SK-N-SH (cell line): ENCODE results near the gene PTOV1. TPM values are rescaled to one million over a fixed set of nuclear protein-coding genes. Genes with fewer than 3 reads are reported as not detected.

Experiments used
- CTCF ChIA-PET: fragments of 300-600, 350-600 bp; formaldehyde crosslinking; extraction: SDS; loops from one replicate; lab custom pipeline; 2021; lab: Yijun Ruan, JAX
- POLR2A ChIA-PET: fragments of 350-600 bp; sonication (Branson Sonifier 250); formaldehyde crosslinking; extraction: SDS; loops from one replicate; lab custom pipeline; 2020; ENCODE audit warnings: antibody characterized with exemption, inconsistent platforms; lab: Yijun Ruan, JAX
- DNase-seq: peaks from one replicate; pipeline ENCODE4 v3.0.0; 2012
- H2AFZ ChIP-seq: fragments of 200-600 bp; sonication (generic); 2 replicates; pipeline ENCODE4 v1.8.1; 2016; ENCODE audit warnings: antibody characterized with exemption, mild to moderate bottlenecking, low read depth
- H3F3A ChIP-seq: fragments of 200-600 bp; sonication (generic); replicated peaks from 2 replicates; pipeline ENCODE3; 2016; ENCODE audit warnings: antibody characterized with exemption, mild to moderate bottlenecking; ENCODE audit not compliant: insufficient read depth
- H3K27ac ChIP-seq, 2 experiments: fragments of 200-500 bp in 1 of 2; fragments of 200-600 bp in 1 of 2; sonication (Bioruptor generic) in 1 of 2; sonication (generic), shearing (Covaris generic) in 1 of 2; 2 replicates each; pipeline versions ENCODE4 v1.5.1 to v1.6.1; 2014 to 2016; ENCODE audit warnings: low read depth in 2 of 2, inconsistent platforms in 1 of 2, low read length in 1 of 2, mild to moderate bottlenecking in 1 of 2, mixed read lengths in 1 of 2
- H3K27me3 ChIP-seq: fragments of 200-600 bp; sonication (generic), shearing (Covaris generic); 2 replicates; pipeline ENCODE4 v1.6.1; 2016; ENCODE audit warnings: mixed run types; ENCODE audit not compliant: insufficient read depth
- H3K36me3 ChIP-seq, 2 experiments: fragments of 200-500 bp in 1 of 2; fragments of 200-600 bp in 1 of 2; sonication (Bioruptor generic) in 1 of 2; sonication (generic) in 1 of 2; replicated peaks in 1 of 2; 2 replicates each; pipeline versions ENCODE3 to v1.5.1; 2014 to 2016; ENCODE audit warnings: low read length in 1 of 2, mild to moderate bottlenecking in 1 of 2; ENCODE audit not compliant: insufficient read depth in 2 of 2, control insufficient read depth in 1 of 2
- H3K4me1 ChIP-seq, 2 experiments: fragments of 200-500 bp in 1 of 2; fragments of 200-600 bp in 1 of 2; sonication (Bioruptor generic) in 1 of 2; sonication (generic), shearing (Covaris generic) in 1 of 2; 2 replicates each; pipeline versions ENCODE4 v1.5.1 to v1.6.1; 2014 to 2016; ENCODE audit warnings: low read depth in 1 of 2, low read length in 1 of 2, mixed run types in 1 of 2; ENCODE audit not compliant: insufficient read depth in 2 of 2, control insufficient read depth in 1 of 2
- H3K4me2 ChIP-seq: fragments of 200-600 bp; sonication (generic), shearing (Covaris generic); 2 replicates; pipeline ENCODE4 v1.6.1; 2017; ENCODE audit warnings: mixed run types
- H3K4me3 ChIP-seq, 2 experiments: fragments of 200-500 bp in 1 of 2; fragments of 200-600 bp in 1 of 2; sonication (Bioruptor generic) in 1 of 2; sonication (generic), shearing (Covaris generic) in 1 of 2; 2 replicates each; pipeline versions ENCODE4 v1.5.1 to v1.8.1; 2014 to 2016; ENCODE audit warnings: low read depth in 2 of 2, inconsistent platforms in 1 of 2, low read length in 1 of 2, mild to moderate bottlenecking in 1 of 2, mixed read lengths in 1 of 2, moderate library complexity in 1 of 2
- H3K79me2 ChIP-seq: fragments of 200-600 bp; sonication (generic); 2 replicates; pipeline ENCODE4 v1.8.1; 2017; ENCODE audit warnings: mild to moderate bottlenecking; ENCODE audit not compliant: insufficient read depth
- H3K9ac ChIP-seq: fragments of 200-600 bp; sonication (generic); 2 replicates; pipeline ENCODE4 v1.6.1; 2017; ENCODE audit warnings: mixed run types
- H3K9me2 ChIP-seq: fragments of 200-600 bp; sonication (generic); 2 replicates; pipeline ENCODE4 v1.6.1; 2017; ENCODE audit warnings: mixed run types
- H3K9me3 ChIP-seq: fragments of 200-600 bp; sonication (generic); 2 replicates; pipeline ENCODE4 v1.6.1; 2017; ENCODE audit warnings: mixed run types, mild to moderate bottlenecking, moderate library complexity
- H4K20me1 ChIP-seq: fragments of 200-600 bp; sonication (generic); 2 replicates; pipeline ENCODE4 v1.6.1; 2017; ENCODE audit warnings: mild to moderate bottlenecking, mixed run types; ENCODE audit not compliant: insufficient read depth
- EP300 ChIP-seq, 2 experiments: IDR thresholded peaks; 2 replicates each; pipeline versions ENCODE4 v1.4.0 to v1.6.1; 2012; ENCODE audit warnings: borderline replicate concordance in 1 of 2, low read depth in 1 of 2, low read length in 1 of 2
- EZH2phosphoT487 ChIP-seq: fragments of 200-600 bp; sonication (generic); IDR thresholded peaks from 2 replicates; pipeline ENCODE4 v1.6.1; 2017; ENCODE audit warnings: low read depth, mixed run types, mild to moderate bottlenecking, antibody characterized with exemption, moderate library complexity, borderline replicate concordance
- FOSL2 ChIP-seq: IDR thresholded peaks from 2 replicates; pipeline ENCODE4 v1.4.0; 2012; ENCODE audit warnings: low read depth, mild to moderate bottlenecking, moderate library complexity, borderline replicate concordance
- FOXM1 ChIP-seq: IDR thresholded peaks from 2 replicates; pipeline ENCODE4 v1.4.0; 2012; ENCODE audit warnings: low read depth, mild to moderate bottlenecking
- GABPA ChIP-seq: IDR thresholded peaks from 2 replicates; pipeline ENCODE4 v1.4.0; 2012; ENCODE audit warnings: low read depth, mild to moderate bottlenecking
- GATA2 ChIP-seq: sonication (generic); formaldehyde crosslinking; IDR thresholded peaks from 2 replicates; pipeline ENCODE4 v1.5.0; 2020; ENCODE audit warnings: mild to moderate bottlenecking, missing genetic modification reagents
- JUND ChIP-seq: IDR thresholded peaks from 2 replicates; pipeline ENCODE4 v1.4.0; 2012
- MEF2A ChIP-seq: IDR thresholded peaks from 2 replicates; pipeline ENCODE4 v1.4.0; 2012; ENCODE audit warnings: low read depth, borderline replicate concordance
- MXI1 ChIP-seq: IDR thresholded peaks from 2 replicates; pipeline ENCODE4 v1.6.1; 2012; ENCODE audit warnings: mild to moderate bottlenecking, low read depth, low read length, improper control_type of control experiment
- NFIC ChIP-seq: IDR thresholded peaks from 2 replicates; pipeline ENCODE4 v1.4.0; 2012; ENCODE audit warnings: borderline replicate concordance
- NRF1 ChIP-seq: IDR thresholded peaks from 2 replicates; pipeline ENCODE4 v1.6.1; 2012; ENCODE audit warnings: low read depth, mild to moderate bottlenecking, low read length
- POLR2AphosphoS5 ChIP-seq: IDR thresholded peaks from 2 replicates; pipeline ENCODE4 v1.6.1; 2012; ENCODE audit warnings: low read depth, low read length
- RCOR1 ChIP-seq: fragments of 150-350 bp; IDR thresholded peaks from 2 replicates; pipeline ENCODE4 v1.6.1; 2017; ENCODE audit warnings: antibody characterized with exemption, low read length
- YY1 ChIP-seq: IDR thresholded peaks from 2 replicates; pipeline ENCODE4 v1.4.0; 2012; ENCODE audit warnings: low read depth, mild to moderate bottlenecking
- WGBS: methylation state at CpG from one replicate; pipeline ENCODE4 v1.1.6; 2017; ENCODE audit warnings: low lambda C conversion rate; 5-methylcytosine and 5-hydroxymethylcytosine counted together
- polyA plus RNA-seq, 3 experiments: library from polyadenylated mRNA; depleted of rRNA; stranded (reverse); fragments of >200 nt; gene quantifications; 2 replicates each; pipeline ENCODE4 v1.2.3, GENCODE V29; 2012
- TF ChIP-seq, protein P1 (sequence below): IDR thresholded peaks from 2 replicates; pipeline ENCODE4 v1.4.0; 2012; ENCODE audit warnings: low read depth, borderline replicate concordance
- TF ChIP-seq, protein P2 (sequence below): IDR thresholded peaks from 2 replicates; pipeline ENCODE4 v1.4.0; 2012; ENCODE audit warnings: low read depth, borderline replicate concordance
- TF ChIP-seq, protein P3 (sequence below): IDR thresholded peaks from 2 replicates; pipeline ENCODE4 v1.6.1; 2012; ENCODE audit warnings: mild to moderate bottlenecking, low read depth, low read length, moderate library complexity
- TF ChIP-seq, protein P4 (sequence below): fragments of 150-350 bp; IDR thresholded peaks from 2 replicates; pipeline ENCODE4 v1.6.1; 2017; ENCODE audit warnings: antibody characterized with exemption, low read length, low read depth, borderline replicate concordance
- TF ChIP-seq, protein P5 (sequence below): fragments of 200-600 bp; sonication (generic); IDR thresholded peaks from 2 replicates; pipeline ENCODE4 v1.6.1; 2017; ENCODE audit warnings: antibody characterized with exemption, mild to moderate bottlenecking, moderate library complexity

PTOV1 gene
- polyA plus RNA-seq, 1 of the 3 experiments (the other 2 are of a cell fraction), result 95.0 TPM

DNA sequence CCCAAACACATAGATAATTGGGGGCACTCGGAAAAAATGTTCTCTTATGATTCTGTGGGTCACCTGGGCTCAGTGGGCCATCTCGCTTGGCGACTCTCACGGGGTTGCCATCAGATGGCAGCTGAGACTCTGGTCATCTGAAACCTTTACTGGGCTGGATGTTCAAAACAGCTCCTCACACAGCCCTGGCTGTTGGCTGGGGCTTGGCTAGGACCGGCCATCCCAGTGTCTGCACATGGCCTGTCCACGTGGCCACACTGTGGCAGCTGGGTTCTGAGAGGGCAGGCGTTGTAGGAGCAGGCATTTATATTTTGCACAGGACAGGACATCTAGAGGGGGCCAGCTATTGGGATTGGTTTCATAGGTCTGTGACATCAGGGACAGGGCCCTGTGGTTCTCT is 17.4 kb upstream of the PTOV1 start:
- TF ChIP-seq JUND (no peak), POLR2AphosphoS5 (no peak), RCOR1 (no peak), YY1 (no peak), MEF2A (no peak), GABPA (no peak), GATA2 (CRISPR knock-in tag) (no peak), EZH2phosphoT487 (no peak), EP300 (IDR thresholded peaks at IDR 0.05; ENCODE audit: borderline replicate concordance in 1 of 2, low read depth in 1 of 2, low read length in 1 of 2) (no peak), FOXM1 (no peak), NFIC (no peak), NRF1 (no peak), FOSL2 (no peak), MXI1 (no peak)
- TF ChIP-seq, protein P1, sequence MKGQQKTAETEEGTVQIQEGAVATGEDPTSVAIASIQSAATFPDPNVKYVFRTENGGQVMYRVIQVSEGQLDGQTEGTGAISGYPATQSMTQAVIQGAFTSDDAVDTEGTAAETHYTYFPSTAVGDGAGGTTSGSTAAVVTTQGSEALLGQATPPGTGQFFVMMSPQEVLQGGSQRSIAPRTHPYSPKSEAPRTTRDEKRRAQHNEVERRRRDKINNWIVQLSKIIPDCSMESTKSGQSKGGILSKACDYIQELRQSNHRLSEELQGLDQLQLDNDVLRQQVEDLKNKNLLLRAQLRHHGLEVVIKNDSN, result no peak
- TF ChIP-seq, protein P2, sequence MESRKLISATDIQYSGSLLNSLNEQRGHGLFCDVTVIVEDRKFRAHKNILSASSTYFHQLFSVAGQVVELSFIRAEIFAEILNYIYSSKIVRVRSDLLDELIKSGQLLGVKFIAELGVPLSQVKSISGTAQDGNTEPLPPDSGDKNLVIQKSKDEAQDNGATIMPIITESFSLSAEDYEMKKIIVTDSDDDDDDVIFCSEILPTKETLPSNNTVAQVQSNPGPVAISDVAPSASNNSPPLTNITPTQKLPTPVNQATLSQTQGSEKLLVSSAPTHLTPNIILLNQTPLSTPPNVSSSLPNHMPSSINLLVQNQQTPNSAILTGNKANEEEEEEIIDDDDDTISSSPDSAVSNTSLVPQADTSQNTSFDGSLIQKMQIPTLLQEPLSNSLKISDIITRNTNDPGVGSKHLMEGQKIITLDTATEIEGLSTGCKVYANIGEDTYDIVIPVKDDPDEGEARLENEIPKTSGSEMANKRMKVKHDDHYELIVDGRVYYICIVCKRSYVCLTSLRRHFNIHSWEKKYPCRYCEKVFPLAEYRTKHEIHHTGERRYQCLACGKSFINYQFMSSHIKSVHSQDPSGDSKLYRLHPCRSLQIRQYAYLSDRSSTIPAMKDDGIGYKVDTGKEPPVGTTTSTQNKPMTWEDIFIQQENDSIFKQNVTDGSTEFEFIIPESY, result no peak
- TF ChIP-seq, protein P3, sequence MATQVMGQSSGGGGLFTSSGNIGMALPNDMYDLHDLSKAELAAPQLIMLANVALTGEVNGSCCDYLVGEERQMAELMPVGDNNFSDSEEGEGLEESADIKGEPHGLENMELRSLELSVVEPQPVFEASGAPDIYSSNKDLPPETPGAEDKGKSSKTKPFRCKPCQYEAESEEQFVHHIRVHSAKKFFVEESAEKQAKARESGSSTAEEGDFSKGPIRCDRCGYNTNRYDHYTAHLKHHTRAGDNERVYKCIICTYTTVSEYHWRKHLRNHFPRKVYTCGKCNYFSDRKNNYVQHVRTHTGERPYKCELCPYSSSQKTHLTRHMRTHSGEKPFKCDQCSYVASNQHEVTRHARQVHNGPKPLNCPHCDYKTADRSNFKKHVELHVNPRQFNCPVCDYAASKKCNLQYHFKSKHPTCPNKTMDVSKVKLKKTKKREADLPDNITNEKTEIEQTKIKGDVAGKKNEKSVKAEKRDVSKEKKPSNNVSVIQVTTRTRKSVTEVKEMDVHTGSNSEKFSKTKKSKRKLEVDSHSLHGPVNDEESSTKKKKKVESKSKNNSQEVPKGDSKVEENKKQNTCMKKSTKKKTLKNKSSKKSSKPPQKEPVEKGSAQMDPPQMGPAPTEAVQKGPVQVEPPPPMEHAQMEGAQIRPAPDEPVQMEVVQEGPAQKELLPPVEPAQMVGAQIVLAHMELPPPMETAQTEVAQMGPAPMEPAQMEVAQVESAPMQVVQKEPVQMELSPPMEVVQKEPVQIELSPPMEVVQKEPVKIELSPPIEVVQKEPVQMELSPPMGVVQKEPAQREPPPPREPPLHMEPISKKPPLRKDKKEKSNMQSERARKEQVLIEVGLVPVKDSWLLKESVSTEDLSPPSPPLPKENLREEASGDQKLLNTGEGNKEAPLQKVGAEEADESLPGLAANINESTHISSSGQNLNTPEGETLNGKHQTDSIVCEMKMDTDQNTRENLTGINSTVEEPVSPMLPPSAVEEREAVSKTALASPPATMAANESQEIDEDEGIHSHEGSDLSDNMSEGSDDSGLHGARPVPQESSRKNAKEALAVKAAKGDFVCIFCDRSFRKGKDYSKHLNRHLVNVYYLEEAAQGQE, result no peak
- TF ChIP-seq, protein P4, sequence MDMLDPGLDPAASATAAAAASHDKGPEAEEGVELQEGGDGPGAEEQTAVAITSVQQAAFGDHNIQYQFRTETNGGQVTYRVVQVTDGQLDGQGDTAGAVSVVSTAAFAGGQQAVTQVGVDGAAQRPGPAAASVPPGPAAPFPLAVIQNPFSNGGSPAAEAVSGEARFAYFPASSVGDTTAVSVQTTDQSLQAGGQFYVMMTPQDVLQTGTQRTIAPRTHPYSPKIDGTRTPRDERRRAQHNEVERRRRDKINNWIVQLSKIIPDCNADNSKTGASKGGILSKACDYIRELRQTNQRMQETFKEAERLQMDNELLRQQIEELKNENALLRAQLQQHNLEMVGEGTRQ, result no peak
- TF ChIP-seq, protein P5, sequence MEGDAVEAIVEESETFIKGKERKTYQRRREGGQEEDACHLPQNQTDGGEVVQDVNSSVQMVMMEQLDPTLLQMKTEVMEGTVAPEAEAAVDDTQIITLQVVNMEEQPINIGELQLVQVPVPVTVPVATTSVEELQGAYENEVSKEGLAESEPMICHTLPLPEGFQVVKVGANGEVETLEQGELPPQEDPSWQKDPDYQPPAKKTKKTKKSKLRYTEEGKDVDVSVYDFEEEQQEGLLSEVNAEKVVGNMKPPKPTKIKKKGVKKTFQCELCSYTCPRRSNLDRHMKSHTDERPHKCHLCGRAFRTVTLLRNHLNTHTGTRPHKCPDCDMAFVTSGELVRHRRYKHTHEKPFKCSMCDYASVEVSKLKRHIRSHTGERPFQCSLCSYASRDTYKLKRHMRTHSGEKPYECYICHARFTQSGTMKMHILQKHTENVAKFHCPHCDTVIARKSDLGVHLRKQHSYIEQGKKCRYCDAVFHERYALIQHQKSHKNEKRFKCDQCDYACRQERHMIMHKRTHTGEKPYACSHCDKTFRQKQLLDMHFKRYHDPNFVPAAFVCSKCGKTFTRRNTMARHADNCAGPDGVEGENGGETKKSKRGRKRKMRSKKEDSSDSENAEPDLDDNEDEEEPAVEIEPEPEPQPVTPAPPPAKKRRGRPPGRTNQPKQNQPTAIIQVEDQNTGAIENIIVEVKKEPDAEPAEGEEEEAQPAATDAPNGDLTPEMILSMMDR, result no peak
- Histone ChIP-seq H3K4me2 (no peak overlapping the region), H3K36me3 (peaks cover 6 to 70% of the 10 kb centered on the region in 2 experiments), H3K9me3 (no peaks in the 10 kb centered on the region), H3K4me3 (no peak overlapping the region), H4K20me1 (0 out of 2 replicates have a peak, but pooled peaks cover 5% of the 10 kb centered on the region), H2AFZ (no peak overlapping the region), H3K4me1 (no peaks in the 10 kb centered on the region), H3F3A (no peaks in the 10 kb centered on the region), H3K27me3 (no peaks in the 10 kb centered on the region), H3K9me2 (no peaks in the 10 kb centered on the region), H3K27ac (no peak overlapping the region), H3K79me2 (no peaks in the 10 kb centered on the region), H3K9ac (no peak overlapping the region)
- CTCF ChIA-PET, result interaction anchor here (1.5 kb wide), 1 partner anchor 14 kb away, joined by 3 read pairs; no protein-coding TSS in a partner anchor
- POLR2A ChIA-PET, result interaction anchor here (1.0 kb wide), 1 partner anchor 17 kb away, joined by 4 read pairs; the partner anchor contains the start of gene PTOV1
- DNase-seq, result no peak
- WGBS, result 87% methylated on average over 6 of the region's 7 CpGs
